Prostate gland (tissue), 2 donors: ENCODE measurements around the gene AQP5. TPM values are rescaled to one million over a fixed set of nuclear protein-coding genes. Genes with fewer than 3 reads are reported as not detected.

Experiments
- DNase-seq: peaks from one replicate; pipeline ENCODE4 v3.0.0-alpha.2; 2019; ENCODE audit warnings: low spot score
- H3K27ac ChIP-seq, 2 donors: fragments of 200-600 bp; sonication (generic); 2 replicates each; pipeline ENCODE4 v1.5.1; 2017 to 2019
- H3K27me3 ChIP-seq: fragments of 200-600 bp; sonication (generic); replicated peaks from 2 replicates; pipeline ENCODE4 v1.5.1; 2019; ENCODE audit not compliant: insufficient read depth
- H3K36me3 ChIP-seq, 2 donors: fragments of 200-600 bp; sonication (generic); 1 replicate in 1 of 2; 2 replicates in 1 of 2; pipeline versions ENCODE4 v1.5.1 to v1.8.1; 2017 to 2019
- H3K4me1 ChIP-seq: fragments of 200-600 bp; sonication (generic); replicated peaks from 2 replicates; pipeline ENCODE4 v1.5.1; 2019
- H3K4me3 ChIP-seq, 2 donors: fragments of 200-600 bp; sonication (generic); 2 replicates each; pipeline ENCODE4 v1.5.1; 2017 to 2019
- H3K9me3 ChIP-seq: fragments of 200-600 bp; sonication (generic); 2 replicates; pipeline ENCODE4 v1.5.1; 2017
- CTCF ChIP-seq, 4 experiments: fragments of 200-600 bp in 2 of 4; fragments of 450-650 bp in 2 of 4; sonication (generic) in 2 of 4; IDR thresholded peaks; 1 replicate in 3 of 4; 2 replicates in 1 of 4; pipeline ENCODE4 v1.5.1; 2016 to 2019; ENCODE audit warnings: antibody characterized with exemption in 4 of 4, mild to moderate bottlenecking in 2 of 4, moderate library complexity in 2 of 4
- POLR2A ChIP-seq: fragments of 450-650 bp; IDR thresholded peaks from one replicate; pipeline ENCODE4 v1.6.1; 2016; ENCODE audit warnings: antibody characterized with exemption, mild to moderate bottlenecking
- POLR2AphosphoS5 ChIP-seq: sonication (generic); formaldehyde crosslinking; IDR thresholded peaks from one replicate; pipeline ENCODE4 v1.6.1; 2017; ENCODE audit warnings: antibody characterized with exemption
- WGBS: methylation state at CpG from one replicate; pipeline ENCODE4 v1.1.5; 2018; 5-methylcytosine and 5-hydroxymethylcytosine counted together
- intact Hi-C: fragments of 100-400 bp; cut with DNase I; formaldehyde crosslinking; loops from one replicate; pipeline ENCODE4 v1.14.2; 2022
- total RNA-seq, 2 donors: library from RNA; depleted of rRNA; stranded (reverse); fragments of >200 nt; gene quantifications; one replicate each; pipeline ENCODE4 v1.1.0, GENCODE V29; 2016

Gene AQP5
- total RNA-seq, 2 donors from 2014 or later = 3.4 to 25.8 TPM

GRCh38 chr12:50006754-50007442 is 45.2 kb downstream of the AQP5 start:
- Histone ChIP-seq H3K27me3 (no peaks in the 10 kb centered on the region), H3K4me3 (no peak overlapping the region), H3K9me3 (no peaks in the 10 kb centered on the region), H3K27ac (no peak overlapping the region), H3K36me3 (no peaks in the 10 kb centered on the region), H3K4me1 (no peaks in the 10 kb centered on the region)
- no peak for DNase-seq
- WGBS = 72% methylated on average over 1 of the region's 1 CpG
- intact Hi-C loops = no loop called here
- TF ChIP-seq POLR2A (no peak), CTCF (IDR thresholded peaks at IDR 0.05) (no peak), POLR2AphosphoS5 (no peak)

- Histone ChIP-seq H3K9me3 (no peaks in the 10 kb centered on the region), H3K27me3 (no peaks in the 10 kb centered on the region), H3K4me1 (no peaks in the 10 kb centered on the region), H3K36me3 (no peaks in the 10 kb centered on the region), H3K27ac (no peak overlapping the region), H3K4me3 (no peak overlapping the region)
- DNase-seq = no peak
- TF ChIP-seq POLR2AphosphoS5 = no peak
- TF ChIP-seq CTCF (IDR thresholded peaks at IDR 0.05) = no peak
- no peak for TF ChIP-seq POLR2A
- intact Hi-C loops = no loop called here
- WGBS = 82% methylated on average over 2 of the region's 2 CpGs
These were observed 51.9 kb downstream of the AQP5 start for GRCh38 chr12:50013361-50014147.

GRCh38 chr12:50014342-50014741 is 52.7 kb downstream of the AQP5 start:
- Histone ChIP-seq H3K4me1 (no peaks in the 10 kb centered on the region), H3K27ac (no peak overlapping the region), H3K9me3 (no peaks in the 10 kb centered on the region), H3K4me3 (no peak overlapping the region), H3K27me3 (no peaks in the 10 kb centered on the region), H3K36me3 (no peaks in the 10 kb centered on the region)
- no peak for TF ChIP-seq CTCF (IDR thresholded peaks at IDR 0.05)
- TF ChIP-seq POLR2A = no peak
- TF ChIP-seq POLR2AphosphoS5 = no peak
- intact Hi-C loops = no loop called here
- DNase-seq = no peak
- WGBS = 96% methylated on average over 3 of the region's 3 CpGs

Other genes starting within 250 kb of the AQP5 start
- 100 to 1,000 TPM; 541 to 778 TPM for gene TMBIM6, start 220.3 kb upstream of the AQP5 start, total RNA-seq
- gene NCKAP5L, start 133.5 kb upstream of the AQP5 start, total RNA-seq = 10 to 100 TPM; 17.3 to 63.1 TPM
- gene BCDIN3D, start 118.8 kb upstream of the AQP5 start, total RNA-seq = 1 to 10 TPM; 3.0 to 8.0 TPM
- 10 to 100 TPM in 1 of 2 donors, 1 to 10 TPM in 1; 2.8 to 12.0 TPM for gene FAIM2, start 58.0 kb upstream of the AQP5 start, total RNA-seq
- gene AQP2, start 11.1 kb upstream of the AQP5 start, total RNA-seq = 1 to 10 TPM in 1 of 2 donors, not detected in 1; 2.7 TPM
- gene AQP6, start 11.1 kb downstream of the AQP5 start, total RNA-seq = under 1 TPM in 1 of 2 donors, not detected in 1; 0.40 TPM
- gene RACGAP1, start 63.6 kb downstream of the AQP5 start, total RNA-seq = 10 to 100 TPM in 1 of 2 donors, 1 to 10 TPM in 1; 9.1 to 18.9 TPM
- gene ASIC1, start 95.7 kb downstream of the AQP5 start, total RNA-seq = 1 to 10 TPM; 2.7 to 3.2 TPM
- 10 to 100 TPM; 72.9 to 90.1 TPM for gene SMARCD1, start 123.5 kb downstream of the AQP5 start, total RNA-seq
- 1 to 10 TPM in 1 of 2 donors, under 1 TPM in 1; 0.27 to 3.4 TPM for gene GPD1, start 142.1 kb downstream of the AQP5 start, total RNA-seq
- 10 to 100 TPM; 59.9 to 84.6 TPM for gene COX14, start 150.4 kb downstream of the AQP5 start, total RNA-seq
- gene CERS5, start 205.5 kb downstream of the AQP5 start, total RNA-seq = 10 to 100 TPM; 27.6 to 41.7 TPM